HEK293 (cell line): ENCODE results near the gene UGGT1.

ENCODE experiments used
- CTCF ChIA-PET: fragments of 350-600 bp; formaldehyde crosslinking; extraction: SDS; loops from one replicate; lab custom pipeline; 2021; ENCODE audit warnings: antibody characterized with exemption; lab: Yijun Ruan, JAX
- POLR2A ChIA-PET: fragments of 300-600 bp; formaldehyde crosslinking; extraction: SDS; loops from one replicate; lab custom pipeline; 2020; ENCODE audit warnings: antibody characterized with exemption, inconsistent platforms; lab: Yijun Ruan, JAX
- H3K27ac ChIP-seq: fragments of 200-500 bp; sonication (Bioruptor generic); 2 replicates; pipeline ENCODE4 v1.5.1; 2014; ENCODE audit warnings: low read depth, low read length, control low read depth, inconsistent platforms; ENCODE audit errors: extremely low read depth
- H3K36me3 ChIP-seq, 2 experiments: fragments of 200-500 bp in 1 of 2; sonication (Bioruptor generic) in 1 of 2; 1 replicate in 1 of 2; 2 replicates in 1 of 2; pipeline ENCODE4 v1.5.1; 2014 to 2017; ENCODE audit warnings: inconsistent platforms in 2 of 2, low read length in 2 of 2; ENCODE audit not compliant: control insufficient read depth in 2 of 2, insufficient read depth in 1 of 2
- H3K4me1 ChIP-seq: fragments of 200-500 bp; sonication (Bioruptor generic); 2 replicates; pipeline ENCODE4 v1.5.1; 2014; ENCODE audit warnings: mild to moderate bottlenecking, low read length, inconsistent platforms; ENCODE audit not compliant: control insufficient read depth, insufficient read depth
- H3K4me3 ChIP-seq: 2 replicates; pipeline ENCODE4 v1.5.1; 2011; ENCODE audit warnings: low read depth, mild to moderate bottlenecking, control low read depth, low read length, moderate library complexity
- H3K9me3 ChIP-seq: fragments of 200-500 bp; sonication (Bioruptor generic); 2 replicates; pipeline ENCODE4 v1.5.1; 2014; ENCODE audit warnings: low read depth, low read length, inconsistent platforms; ENCODE audit not compliant: control insufficient read depth, insufficient read depth
- HOXC10 ChIP-seq: sonication (generic); formaldehyde crosslinking; IDR thresholded peaks from 2 replicates; pipeline ENCODE4 v1.8.1; 2023; ENCODE audit warnings: mild to moderate bottlenecking, missing genetic modification reagents
- IKZF3 ChIP-seq: fragments of 450-650 bp; IDR thresholded peaks from 2 replicates; pipeline ENCODE4 v1.5.0; 2018; ENCODE audit warnings: missing biosample characterization, mild to moderate bottlenecking, missing genetic modification characterization, moderate library complexity
- OVOL3 ChIP-seq: fragments of 450-650 bp; formaldehyde crosslinking; IDR thresholded peaks from 2 replicates; pipeline ENCODE4 v1.5.1; 2016; ENCODE audit warnings: missing biosample characterization, missing genetic modification characterization
- SALL2 ChIP-seq: fragments of 450-650 bp; formaldehyde crosslinking; IDR thresholded peaks from 2 replicates; pipeline ENCODE4 v1.5.0; 2017; ENCODE audit warnings: missing biosample characterization, mild to moderate bottlenecking, missing genetic modification characterization, borderline replicate concordance
- SP2 ChIP-seq: fragments of 450-650 bp; formaldehyde crosslinking; IDR thresholded peaks from 2 replicates; pipeline ENCODE4 v1.5.1; 2016; ENCODE audit warnings: missing biosample characterization, missing genetic modification characterization
- WT1 ChIP-seq: fragments of 450-650 bp; formaldehyde crosslinking; IDR thresholded peaks from 2 replicates; pipeline ENCODE4 v1.5.1; 2016; ENCODE audit warnings: missing biosample characterization, missing genetic modification characterization
- ZBTB8A ChIP-seq: fragments of 450-650 bp; formaldehyde crosslinking; IDR thresholded peaks from 2 replicates; pipeline ENCODE4 v1.5.1; 2016; ENCODE audit warnings: missing biosample characterization, missing genetic modification characterization
- ZEB2 ChIP-seq: fragments of 450-650 bp; formaldehyde crosslinking; IDR thresholded peaks from 2 replicates; pipeline ENCODE4 v1.5.1; 2016; ENCODE audit warnings: missing biosample characterization, missing genetic modification characterization
- ZNF146 ChIP-seq: fragments of 450-650 bp; formaldehyde crosslinking; IDR thresholded peaks from 2 replicates; pipeline ENCODE4 v1.5.1; 2016; ENCODE audit warnings: missing biosample characterization, missing genetic modification characterization
- ZNF19 ChIP-seq: fragments of 450-650 bp; formaldehyde crosslinking; IDR thresholded peaks from 2 replicates; pipeline ENCODE4; 2016; ENCODE audit warnings: missing biosample characterization, missing genetic modification characterization, low read depth
- ZNF214 ChIP-seq: fragments of 450-650 bp; formaldehyde crosslinking; IDR thresholded peaks from 2 replicates; pipeline ENCODE4 v1.5.1; 2017; ENCODE audit warnings: missing biosample characterization, mild to moderate bottlenecking, missing genetic modification characterization, borderline replicate concordance
- ZNF544 ChIP-seq: fragments of 450-650 bp; formaldehyde crosslinking; IDR thresholded peaks from 2 replicates; pipeline ENCODE4 v1.5.0; 2017; ENCODE audit warnings: missing biosample characterization, missing genetic modification characterization
- ZNF555 ChIP-seq: fragments of 450-650 bp; formaldehyde crosslinking; conservative IDR thresholded peaks from 2 replicates; pipeline ENCODE4 v1.5.1; 2017; ENCODE audit warnings: missing biosample characterization, mild to moderate bottlenecking, missing genetic modification characterization, inconsistent platforms
- ZNF677 ChIP-seq: fragments of 450-650 bp; IDR thresholded peaks from 2 replicates; pipeline ENCODE4 v1.5.0; 2018; ENCODE audit warnings: missing biosample characterization, mild to moderate bottlenecking, missing genetic modification characterization, moderate library complexity
- ZSCAN23 ChIP-seq: fragments of 450-650 bp; formaldehyde crosslinking; IDR thresholded peaks from 2 replicates; pipeline ENCODE4 v1.5.1; 2016; ENCODE audit warnings: missing biosample characterization, missing genetic modification characterization
- ZSCAN30 ChIP-seq: fragments of 450-650 bp; IDR thresholded peaks from 2 replicates; pipeline ENCODE4 v1.5.1; 2018; ENCODE audit warnings: missing biosample characterization, mild to moderate bottlenecking, missing genetic modification characterization, moderate library complexity
- ZXDB ChIP-seq: fragments of 450-650 bp; formaldehyde crosslinking; IDR thresholded peaks from 2 replicates; pipeline ENCODE4 v1.5.1; 2016; ENCODE audit warnings: missing biosample characterization, missing genetic modification characterization
- TF ChIP-seq, protein P1 (sequence below): fragments of 450-650 bp; formaldehyde crosslinking; IDR thresholded peaks from 2 replicates; pipeline ENCODE4 v1.5.1; 2016; ENCODE audit warnings: missing biosample characterization, missing genetic modification characterization
- TF ChIP-seq, protein P2 (sequence below): fragments of 450-650 bp; formaldehyde crosslinking; conservative IDR thresholded peaks from 2 replicates; pipeline ENCODE4 v1.5.1; 2016; ENCODE audit warnings: low read depth, missing biosample characterization, missing genetic modification characterization

The UGGT1 gene

DNA sequence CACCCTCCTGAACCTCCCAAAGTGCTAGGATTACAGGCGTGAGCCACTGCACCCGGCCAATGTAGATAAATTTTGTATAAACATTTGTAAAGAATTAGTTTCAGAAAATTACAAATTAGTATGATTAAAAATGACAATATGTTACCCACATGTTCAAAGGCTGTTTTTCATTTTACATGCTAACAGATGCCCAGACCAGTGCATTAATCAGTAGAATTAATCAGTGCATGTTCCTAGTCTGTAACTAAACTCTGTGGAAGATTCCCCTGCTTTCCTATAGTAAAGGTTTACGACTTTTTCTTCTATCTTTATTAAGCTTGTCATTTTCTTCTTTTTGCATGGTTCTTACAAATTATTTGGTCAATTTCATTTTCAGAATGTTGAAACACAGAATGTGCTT, 65.8 kb downstream of the UGGT1 start:
- POLR2A ChIA-PET = no interaction called here
- H3K36me3 ChIP-seq = peaks cover 37 to 91% of the 10 kb centered on the region in 2 experiments
- CTCF ChIA-PET = no interaction called here

DNA sequence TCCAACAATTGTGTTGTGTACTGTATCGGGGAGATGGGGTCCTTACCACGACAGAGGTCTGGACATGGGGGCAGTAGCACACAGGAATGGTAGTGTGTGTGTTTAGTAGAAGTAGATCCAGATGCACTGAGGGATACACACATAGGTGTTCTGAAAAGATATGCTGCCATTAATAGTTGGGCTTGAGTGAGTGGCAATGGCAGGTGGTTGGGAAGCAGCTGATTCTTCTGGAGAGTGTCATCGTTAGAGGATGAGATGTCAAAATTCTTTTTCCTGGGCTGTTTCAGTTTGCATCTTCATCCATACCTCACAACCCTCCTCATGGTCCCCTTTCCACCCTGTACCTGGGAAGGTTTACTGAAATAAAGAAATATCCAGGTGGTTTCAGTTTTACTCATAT, 66.6 kb downstream of the UGGT1 start:
- Histone ChIP-seq H3K4me3 (no peak overlapping the region), H3K27ac (no peak overlapping the region), H3K4me1 (no peaks in the 10 kb centered on the region), H3K9me3 (no peaks in the 10 kb centered on the region), H3K36me3 (peaks cover 34 to 91% of the 10 kb centered on the region in 2 experiments)
- TF ChIP-seq ZXDB (tag by site-specific recombination) (no peak), ZNF19 (tag by site-specific recombination) (no peak), ZNF146 (no peak), WT1 (no peak), ZNF214 (tag by site-specific recombination) (no peak), OVOL3 (tag by site-specific recombination) (no peak), ZSCAN23 (no peak), HOXC10 (CRISPR knock-in tag) (no peak), ZNF677 (tag by site-specific recombination) (no peak), ZSCAN30 (tag by site-specific recombination) (no peak), ZEB2 (tag by site-specific recombination) (no peak), IKZF3 (tag by site-specific recombination) (no peak)
- TF ChIP-seq, protein P1, sequence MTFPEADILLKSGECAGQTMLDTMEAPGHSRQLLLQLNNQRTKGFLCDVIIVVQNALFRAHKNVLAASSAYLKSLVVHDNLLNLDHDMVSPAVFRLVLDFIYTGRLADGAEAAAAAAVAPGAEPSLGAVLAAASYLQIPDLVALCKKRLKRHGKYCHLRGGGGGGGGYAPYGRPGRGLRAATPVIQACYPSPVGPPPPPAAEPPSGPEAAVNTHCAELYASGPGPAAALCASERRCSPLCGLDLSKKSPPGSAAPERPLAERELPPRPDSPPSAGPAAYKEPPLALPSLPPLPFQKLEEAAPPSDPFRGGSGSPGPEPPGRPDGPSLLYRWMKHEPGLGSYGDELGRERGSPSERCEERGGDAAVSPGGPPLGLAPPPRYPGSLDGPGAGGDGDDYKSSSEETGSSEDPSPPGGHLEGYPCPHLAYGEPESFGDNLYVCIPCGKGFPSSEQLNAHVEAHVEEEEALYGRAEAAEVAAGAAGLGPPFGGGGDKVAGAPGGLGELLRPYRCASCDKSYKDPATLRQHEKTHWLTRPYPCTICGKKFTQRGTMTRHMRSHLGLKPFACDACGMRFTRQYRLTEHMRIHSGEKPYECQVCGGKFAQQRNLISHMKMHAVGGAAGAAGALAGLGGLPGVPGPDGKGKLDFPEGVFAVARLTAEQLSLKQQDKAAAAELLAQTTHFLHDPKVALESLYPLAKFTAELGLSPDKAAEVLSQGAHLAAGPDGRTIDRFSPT = no peak
- POLR2A ChIA-PET = no interaction called here
- CTCF ChIA-PET = no interaction called here

More for the DNA sequence above, 65.8 kb downstream of the UGGT1 start:
- H3K4me3 ChIP-seq = no peak overlapping the region
- H3K27ac ChIP-seq = no peak overlapping the region
- no peaks in the 10 kb centered on the region for H3K4me1 ChIP-seq
- TF ChIP-seq, protein P2, sequence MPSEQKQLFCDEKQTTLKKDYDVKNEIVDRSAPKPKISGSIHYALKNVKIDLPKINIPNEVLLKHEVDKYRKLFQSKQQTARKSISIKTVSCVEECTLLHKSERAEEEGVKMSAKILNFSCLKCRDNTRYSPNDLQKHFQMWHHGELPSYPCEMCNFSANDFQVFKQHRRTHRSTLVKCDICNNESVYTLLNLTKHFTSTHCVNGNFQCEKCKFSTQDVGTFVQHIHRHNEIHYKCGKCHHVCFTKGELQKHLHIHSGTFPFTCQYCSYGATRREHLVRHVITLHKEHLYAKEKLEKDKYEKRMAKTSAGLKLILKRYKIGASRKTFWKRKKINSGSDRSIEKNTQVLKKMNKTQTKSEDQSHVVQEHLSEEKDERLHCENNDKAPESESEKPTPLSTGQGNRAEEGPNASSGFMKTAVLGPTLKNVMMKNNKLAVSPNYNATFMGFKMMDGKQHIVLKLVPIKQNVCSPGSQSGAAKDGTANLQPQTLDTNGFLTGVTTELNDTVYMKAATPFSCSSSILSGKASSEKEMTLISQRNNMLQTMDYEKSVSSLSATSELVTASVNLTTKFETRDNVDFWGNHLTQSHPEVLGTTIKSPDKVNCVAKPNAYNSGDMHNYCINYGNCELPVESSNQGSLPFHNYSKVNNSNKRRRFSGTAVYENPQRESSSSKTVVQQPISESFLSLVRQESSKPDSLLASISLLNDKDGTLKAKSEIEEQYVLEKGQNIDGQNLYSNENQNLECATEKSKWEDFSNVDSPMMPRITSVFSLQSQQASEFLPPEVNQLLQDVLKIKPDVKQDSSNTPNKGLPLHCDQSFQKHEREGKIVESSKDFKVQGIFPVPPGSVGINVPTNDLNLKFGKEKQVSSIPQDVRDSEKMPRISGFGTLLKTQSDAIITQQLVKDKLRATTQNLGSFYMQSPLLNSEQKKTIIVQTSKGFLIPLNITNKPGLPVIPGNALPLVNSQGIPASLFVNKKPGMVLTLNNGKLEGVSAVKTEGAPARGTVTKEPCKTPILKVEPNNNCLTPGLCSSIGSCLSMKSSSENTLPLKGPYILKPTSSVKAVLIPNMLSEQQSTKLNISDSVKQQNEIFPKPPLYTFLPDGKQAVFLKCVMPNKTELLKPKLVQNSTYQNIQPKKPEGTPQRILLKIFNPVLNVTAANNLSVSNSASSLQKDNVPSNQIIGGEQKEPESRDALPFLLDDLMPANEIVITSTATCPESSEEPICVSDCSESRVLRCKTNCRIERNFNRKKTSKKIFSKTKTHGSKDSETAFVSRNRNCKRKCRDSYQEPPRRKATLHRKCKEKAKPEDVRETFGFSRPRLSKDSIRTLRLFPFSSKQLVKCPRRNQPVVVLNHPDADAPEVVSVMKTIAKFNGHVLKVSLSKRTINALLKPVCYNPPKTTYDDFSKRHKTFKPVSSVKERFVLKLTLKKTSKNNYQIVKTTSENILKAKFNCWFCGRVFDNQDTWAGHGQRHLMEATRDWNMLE (tag by site-specific recombination) = no peak
- TF ChIP-seq ZNF555 (tag by site-specific recombination) = no peak
- no peak for TF ChIP-seq SP2 (tag by site-specific recombination)
- no peak for TF ChIP-seq ZNF544 (tag by site-specific recombination)
- TF ChIP-seq SALL2 = no peak
- no peak for TF ChIP-seq ZBTB8A (tag by site-specific recombination)
- no peaks in the 10 kb centered on the region for H3K9me3 ChIP-seq
